HepG2 (cell line): ENCODE data around the gene CYP4F8. TPM values are rescaled to one million over a fixed set of nuclear protein-coding genes. Genes with fewer than 3 reads are reported as not detected.

ENCODE experiments used
- CCDC6 ChIP-seq: sonication (generic); formaldehyde crosslinking; IDR thresholded peaks from 2 replicates; pipeline ENCODE4 v1.8.1; 2022; ENCODE audit warnings: mild to moderate bottlenecking, missing genetic modification reagents, moderate library complexity
- CEBPG ChIP-seq: IDR thresholded peaks from 2 replicates; pipeline ENCODE4 v1.6.1; 2016
- FOXC1 ChIP-seq: sonication (generic); formaldehyde crosslinking; IDR thresholded peaks from 2 replicates; pipeline ENCODE4 v1.8.0; 2022; ENCODE audit warnings: mild to moderate bottlenecking, missing genetic modification reagents, borderline replicate concordance
- HNF4A ChIP-seq: sonication (generic); formaldehyde crosslinking; IDR thresholded peaks from 2 replicates; pipeline ENCODE4 v1.4.0; 2020; ENCODE audit warnings: missing genetic modification reagents
- IRX3 ChIP-seq: sonication (generic); formaldehyde crosslinking; IDR thresholded peaks from 2 replicates; pipeline ENCODE4 v1.8.1; 2023; ENCODE audit warnings: mild to moderate bottlenecking, low read depth, missing genetic modification reagents, borderline replicate concordance
- LRRFIP1 ChIP-seq: sonication (generic); formaldehyde crosslinking; conservative IDR thresholded peaks from 2 replicates; pipeline ENCODE4 v1.4.0; 2020; ENCODE audit warnings: missing genetic modification reagents
- RAD21 ChIP-seq: fragments of 450-650 bp; formaldehyde crosslinking; IDR thresholded peaks from 2 replicates; pipeline ENCODE4 v1.5.0; 2020; ENCODE audit warnings: mild to moderate bottlenecking
- RARG ChIP-seq: sonication (generic); formaldehyde crosslinking; IDR thresholded peaks from 2 replicates; pipeline ENCODE4 v1.4.0; 2020; ENCODE audit warnings: low read depth, mild to moderate bottlenecking, missing genetic modification reagents
- SMARCE1 ChIP-seq: fragments of 450-650 bp; IDR thresholded peaks from 2 replicates; pipeline ENCODE4 v1.6.1; 2017; ENCODE audit warnings: borderline replicate concordance
- TCF12 ChIP-seq, 2 experiments: fragments of 450-650 bp in 1 of 2; sonication (generic) in 1 of 2; formaldehyde crosslinking in 1 of 2; IDR thresholded peaks; 2 replicates each; pipeline versions ENCODE4 v1.6.1 to v1.8.0; 2017 to 2022; ENCODE audit warnings: antibody characterized with exemption in 1 of 2, mild to moderate bottlenecking in 1 of 2, missing genetic modification reagents in 1 of 2, moderate library complexity in 1 of 2
- YEATS4 ChIP-seq: sonication (generic); formaldehyde crosslinking; IDR thresholded peaks from 2 replicates; pipeline ENCODE4 v1.4.0; 2020; ENCODE audit warnings: missing genetic modification reagents, borderline replicate concordance
- ZBTB38 ChIP-seq: sonication (generic); formaldehyde crosslinking; IDR thresholded peaks from 2 replicates; pipeline ENCODE4 v1.5.1; 2020; ENCODE audit warnings: mild to moderate bottlenecking, missing genetic modification reagents
- ZNF546 ChIP-seq: sonication (generic); formaldehyde crosslinking; conservative IDR thresholded peaks from 2 replicates; pipeline ENCODE4 v1.8.1; 2023; ENCODE audit warnings: mild to moderate bottlenecking, missing genetic modification reagents
- ZNF552 ChIP-seq: sonication (generic); formaldehyde crosslinking; IDR thresholded peaks from 2 replicates; pipeline ENCODE4 v1.9.0; 2022; ENCODE audit warnings: missing genetic modification reagents, mild to moderate bottlenecking, borderline replicate concordance
- ZNF629 ChIP-seq: sonication (generic); formaldehyde crosslinking; conservative IDR thresholded peaks from 2 replicates; pipeline ENCODE4 v1.5.0; 2020; ENCODE audit warnings: missing genetic modification reagents
- ZNF678 ChIP-seq: sonication (generic); formaldehyde crosslinking; IDR thresholded peaks from 2 replicates; pipeline ENCODE4 v1.4.0; 2020; ENCODE audit warnings: mild to moderate bottlenecking, missing genetic modification reagents
- ZNF75D ChIP-seq: sonication (generic); formaldehyde crosslinking; IDR thresholded peaks from 2 replicates; pipeline ENCODE4 v1.8.1; 2023; ENCODE audit warnings: missing genetic modification reagents, mild to moderate bottlenecking, borderline replicate concordance
- polyA plus RNA-seq, 8 experiments: library from polyadenylated mRNA; depleted of rRNA in 3 of 8; stranded (reverse) in 7 of 8; unstranded in 1 of 8; fragments of >200 nt; fragmentation: Illumina TruSeq in 4 of 8; extraction: Trizol in 4 of 8; gene quantifications; 2 replicates each; pipeline versions ENCODE4 v1.2.1 to v1.2.3, GENCODE V29; 2011 to 2016; ENCODE audit warnings: low read depth in 4 of 8, missing spikeins in 1 of 8, mixed read lengths in 1 of 8; ENCODE audit not compliant: insufficient read depth in 1 of 8
- total RNA-seq, 5 experiments: library from RNA; depleted of rRNA; stranded (reverse); fragments of >200 nt; fragmentation: Illumina TruSeq; extraction: Trizol; gene quantifications; 2 replicates each; pipeline ENCODE4 v1.2.3, GENCODE V29; 2016; ENCODE audit warnings: low read depth in 1 of 5
- TF ChIP-seq, protein P1 (sequence below): sonication (generic); formaldehyde crosslinking; IDR thresholded peaks from 2 replicates; pipeline ENCODE4 v1.8.0; 2022; ENCODE audit warnings: mild to moderate bottlenecking, missing genetic modification reagents, moderate library complexity
- TF ChIP-seq, protein P2 (sequence below): sonication (generic); formaldehyde crosslinking; IDR thresholded peaks from 2 replicates; pipeline ENCODE4 v1.9.0; 2021; ENCODE audit warnings: missing genetic modification reagents, mild to moderate bottlenecking, borderline replicate concordance
- TF ChIP-seq, protein P3 (sequence below): sonication (generic); formaldehyde crosslinking; IDR thresholded peaks from 2 replicates; pipeline ENCODE4 v1.5.0; 2020; ENCODE audit warnings: missing genetic modification reagents
- TF ChIP-seq, protein P4 (sequence below): sonication (generic); formaldehyde crosslinking; IDR thresholded peaks from 2 replicates; pipeline ENCODE4 v1.9.0; 2021; ENCODE audit warnings: missing genetic modification reagents, mild to moderate bottlenecking, borderline replicate concordance

Gene CYP4F8
- total and polyA plus RNA-seq, 2 of the 13 experiments (the other 11 are each of a cell fraction or from before 2014, with no cell fraction given), result not detected

DNA sequence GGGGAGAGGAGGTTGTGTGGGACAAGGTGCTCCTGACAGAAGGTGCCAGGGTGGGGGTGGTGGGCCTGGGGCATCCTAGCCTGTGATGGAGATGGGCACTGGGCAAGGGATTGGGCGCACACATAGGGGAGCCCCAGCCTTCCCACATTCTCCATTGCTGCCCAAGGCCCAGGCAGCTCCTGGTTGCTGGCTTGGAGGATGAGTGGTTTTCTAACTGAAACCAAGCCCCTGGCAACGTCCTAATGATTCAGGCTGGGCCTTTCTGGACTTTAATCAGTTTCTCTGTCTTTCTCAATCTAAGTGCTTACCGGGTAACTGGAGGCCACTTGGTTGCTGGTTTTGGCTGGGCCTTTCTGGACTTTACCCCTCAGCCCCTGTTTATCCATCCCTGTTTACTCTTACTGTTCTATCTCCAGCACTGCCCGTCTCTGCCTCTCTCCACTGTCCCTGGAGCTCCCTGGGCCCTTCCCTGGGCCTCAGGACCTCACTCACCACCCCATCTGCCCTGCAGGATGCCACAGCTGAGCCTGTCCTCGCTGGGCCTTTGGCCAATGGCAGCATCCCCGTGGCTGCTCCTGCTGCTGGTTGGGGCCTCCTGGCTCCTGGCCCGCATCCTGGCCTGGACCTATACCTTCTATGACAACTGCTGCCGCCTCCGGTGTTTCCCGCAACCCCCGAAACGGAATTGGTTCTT is 26.0 kb downstream of the CYP4F8 start (continued):
- TF ChIP-seq ZBTB38, result no peak
- TF ChIP-seq ZNF546 (CRISPR knock-in tag), result no peak
- 0 out of 2 replicates have a peak, but pooled peaks have one; percentile 8 for TF ChIP-seq FOXC1 (CRISPR knock-in tag)
- TF ChIP-seq CEBPG, result peak; percentile 48; the same call in 1 of the 2 replicates
- TF ChIP-seq, protein P1, sequence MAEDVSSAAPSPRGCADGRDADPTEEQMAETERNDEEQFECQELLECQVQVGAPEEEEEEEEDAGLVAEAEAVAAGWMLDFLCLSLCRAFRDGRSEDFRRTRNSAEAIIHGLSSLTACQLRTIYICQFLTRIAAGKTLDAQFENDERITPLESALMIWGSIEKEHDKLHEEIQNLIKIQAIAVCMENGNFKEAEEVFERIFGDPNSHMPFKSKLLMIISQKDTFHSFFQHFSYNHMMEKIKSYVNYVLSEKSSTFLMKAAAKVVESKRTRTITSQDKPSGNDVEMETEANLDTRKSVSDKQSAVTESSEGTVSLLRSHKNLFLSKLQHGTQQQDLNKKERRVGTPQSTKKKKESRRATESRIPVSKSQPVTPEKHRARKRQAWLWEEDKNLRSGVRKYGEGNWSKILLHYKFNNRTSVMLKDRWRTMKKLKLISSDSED (CRISPR knock-in tag), result no peak
- TF ChIP-seq ZNF629, result no peak; the same call in 1 of the 2 replicates
- no peak for TF ChIP-seq LRRFIP1 (CRISPR knock-in tag)
- TF ChIP-seq, protein P2, sequence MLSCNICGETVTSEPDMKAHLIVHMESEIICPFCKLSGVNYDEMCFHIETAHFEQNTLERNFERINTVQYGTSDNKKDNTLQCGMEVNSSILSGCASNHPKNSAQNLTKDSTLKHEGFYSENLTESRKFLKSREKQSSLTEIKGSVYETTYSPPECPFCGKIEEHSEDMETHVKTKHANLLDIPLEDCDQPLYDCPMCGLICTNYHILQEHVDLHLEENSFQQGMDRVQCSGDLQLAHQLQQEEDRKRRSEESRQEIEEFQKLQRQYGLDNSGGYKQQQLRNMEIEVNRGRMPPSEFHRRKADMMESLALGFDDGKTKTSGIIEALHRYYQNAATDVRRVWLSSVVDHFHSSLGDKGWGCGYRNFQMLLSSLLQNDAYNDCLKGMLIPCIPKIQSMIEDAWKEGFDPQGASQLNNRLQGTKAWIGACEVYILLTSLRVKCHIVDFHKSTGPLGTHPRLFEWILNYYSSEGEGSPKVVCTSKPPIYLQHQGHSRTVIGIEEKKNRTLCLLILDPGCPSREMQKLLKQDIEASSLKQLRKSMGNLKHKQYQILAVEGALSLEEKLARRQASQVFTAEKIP, result no peak
- TF ChIP-seq, protein P3, sequence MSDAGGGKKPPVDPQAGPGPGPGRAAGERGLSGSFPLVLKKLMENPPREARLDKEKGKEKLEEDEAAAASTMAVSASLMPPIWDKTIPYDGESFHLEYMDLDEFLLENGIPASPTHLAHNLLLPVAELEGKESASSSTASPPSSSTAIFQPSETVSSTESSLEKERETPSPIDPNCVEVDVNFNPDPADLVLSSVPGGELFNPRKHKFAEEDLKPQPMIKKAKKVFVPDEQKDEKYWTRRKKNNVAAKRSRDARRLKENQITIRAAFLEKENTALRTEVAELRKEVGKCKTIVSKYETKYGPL (CRISPR knock-in tag), result no peak
- TF ChIP-seq CCDC6 (CRISPR knock-in tag), result 0 out of 2 replicates have a peak, but pooled peaks have one; percentile 33
- TF ChIP-seq YEATS4 (CRISPR knock-in tag), result peak; percentile 63; the same call in 1 of the 2 replicates
- TF ChIP-seq RAD21 (CRISPR knock-in tag), result no peak
- TF ChIP-seq, protein P4, sequence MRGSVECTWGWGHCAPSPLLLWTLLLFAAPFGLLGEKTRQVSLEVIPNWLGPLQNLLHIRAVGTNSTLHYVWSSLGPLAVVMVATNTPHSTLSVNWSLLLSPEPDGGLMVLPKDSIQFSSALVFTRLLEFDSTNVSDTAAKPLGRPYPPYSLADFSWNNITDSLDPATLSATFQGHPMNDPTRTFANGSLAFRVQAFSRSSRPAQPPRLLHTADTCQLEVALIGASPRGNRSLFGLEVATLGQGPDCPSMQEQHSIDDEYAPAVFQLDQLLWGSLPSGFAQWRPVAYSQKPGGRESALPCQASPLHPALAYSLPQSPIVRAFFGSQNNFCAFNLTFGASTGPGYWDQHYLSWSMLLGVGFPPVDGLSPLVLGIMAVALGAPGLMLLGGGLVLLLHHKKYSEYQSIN (CRISPR knock-in tag), result no peak
- TF ChIP-seq RARG (CRISPR knock-in tag), result no peak
- TF ChIP-seq ZNF552 (CRISPR knock-in tag), result no peak
- TF ChIP-seq TCF12 (IDR thresholded peaks at IDR 0.05), result no peak
- TF ChIP-seq TCF12 (CRISPR knock-in tag; IDR thresholded peaks at IDR 0.05), result no peak
- no peak for TF ChIP-seq ZNF678
- no peak for TF ChIP-seq SMARCE1
- TF ChIP-seq ZNF75D (CRISPR knock-in tag), result no peak
- TF ChIP-seq HNF4A (CRISPR knock-in tag), result peak; percentile 96
- no peak; the same call in 1 of the 2 replicates for TF ChIP-seq IRX3 (CRISPR knock-in tag)
